HG02884 (cell line): ENCODE data around the gene GPLD1.
A peak's percentile ranks its signal among the peaks of the same experiment; 100 is the strongest.

Experiments
- ATAC-seq: cut with Tn5 transposase; IDR thresholded peaks from one replicate; pipeline ENCODE4 v1.9.1; 2021; ENCODE audit warnings: mild to moderate bottlenecking, moderate library complexity; ENCODE audit not compliant: unreplicated experiment

GPLD1 gene

DNA sequence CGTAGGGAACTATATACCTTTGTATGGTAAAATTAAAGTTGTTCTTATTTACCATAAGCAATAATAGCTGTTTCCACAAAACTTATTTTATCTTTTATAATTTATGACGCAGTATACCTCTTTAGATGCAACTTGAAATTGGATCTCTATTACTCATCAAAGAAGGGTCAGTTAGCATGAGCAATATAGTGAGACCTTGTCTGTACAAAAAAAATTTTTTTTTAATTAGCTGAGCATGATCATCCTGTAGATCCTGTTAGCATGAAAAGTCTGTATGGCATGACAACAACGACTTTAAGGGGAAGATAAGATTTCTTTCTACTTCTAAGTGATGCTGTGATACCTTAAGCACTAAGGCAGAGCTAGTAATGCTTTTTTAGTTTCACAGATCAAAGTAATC is 11.3 kb upstream of the GPLD1 start:
- ATAC-seq: no peak

DNA sequence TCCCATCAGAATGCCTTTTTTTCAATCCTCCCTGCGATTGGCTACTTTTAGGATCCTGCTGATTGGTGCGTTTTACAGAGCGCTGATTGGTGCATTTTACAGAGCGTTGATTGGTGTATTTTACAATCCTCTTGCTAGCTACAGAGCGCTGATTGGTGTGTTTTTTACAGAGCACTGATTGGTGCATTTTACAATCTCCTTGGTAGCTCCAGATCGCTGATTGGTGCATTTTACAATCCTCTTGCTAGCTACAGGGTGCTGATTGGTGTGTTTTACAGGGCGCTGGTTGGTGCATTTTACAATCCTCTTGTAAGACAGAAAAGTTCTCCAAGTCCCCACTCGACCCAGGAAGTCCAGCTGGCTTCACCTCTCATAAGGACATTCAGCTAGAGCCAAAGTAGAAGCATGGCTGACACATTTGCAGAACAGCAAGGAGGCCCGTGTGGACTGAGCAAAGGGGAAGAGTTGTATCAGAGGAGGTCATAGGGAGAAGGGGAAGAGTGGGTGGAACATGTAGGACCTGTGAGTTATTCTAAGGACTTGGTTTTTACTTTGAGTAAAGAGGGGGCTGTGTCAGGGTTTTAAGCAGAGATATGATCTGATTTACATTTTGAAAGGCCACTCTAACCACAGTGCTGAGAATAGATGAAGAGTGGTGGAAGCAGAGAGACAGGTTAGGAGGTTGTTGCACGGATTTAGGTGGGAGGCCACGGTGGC is 8.0 kb upstream of the GPLD1 start:
- ATAC-seq: peak; percentile 40

DNA sequence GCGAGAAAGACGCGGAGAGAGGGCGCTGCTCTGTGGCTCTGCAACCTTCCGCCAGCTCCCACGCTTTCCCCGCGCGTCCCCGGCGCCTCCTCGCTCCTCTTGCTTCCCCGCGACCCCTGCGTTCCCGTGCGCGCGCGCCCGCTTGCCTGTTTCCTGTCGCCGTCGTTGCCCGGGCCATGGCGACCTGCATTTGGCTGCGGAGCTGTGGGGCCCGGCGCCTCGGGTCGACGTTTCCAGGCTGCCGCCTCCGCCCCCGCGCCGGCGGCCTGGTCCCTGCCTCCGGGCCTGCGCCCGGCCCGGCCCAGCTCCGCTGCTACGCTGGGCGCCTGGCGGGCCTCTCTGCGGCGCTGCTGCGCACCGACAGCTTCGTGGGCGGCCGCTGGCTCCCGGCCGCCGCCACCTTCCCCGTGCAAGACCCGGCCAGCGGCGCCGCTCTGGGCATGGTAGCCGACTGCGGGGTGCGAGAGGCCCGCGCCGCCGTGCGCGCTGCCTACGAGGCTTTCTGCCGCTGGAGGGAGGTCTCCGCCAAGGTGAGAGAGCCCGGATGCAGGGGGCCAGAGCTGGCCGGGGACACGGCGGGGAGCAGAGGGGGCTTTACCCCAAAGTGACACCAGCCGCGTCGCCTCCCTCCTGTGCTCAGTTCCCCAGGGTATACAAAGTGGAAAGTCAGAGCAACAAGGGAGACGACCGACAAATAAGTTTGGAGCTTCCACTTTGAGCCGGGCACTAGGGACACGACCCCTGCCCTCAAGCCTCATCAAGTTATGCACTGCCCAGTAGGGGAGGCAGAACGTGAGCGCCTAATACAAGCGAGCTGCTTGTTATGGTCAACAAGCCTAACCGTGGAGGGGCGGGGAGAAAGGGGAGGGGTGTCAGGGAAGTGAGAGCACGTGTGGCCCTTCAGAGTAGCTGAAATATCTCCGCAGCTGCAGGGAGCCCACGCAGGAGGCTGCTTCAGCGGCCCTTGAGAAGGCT is 5.7 kb upstream of the GPLD1 start, which contains the start of gene ALDH5A1:
TSS of gene ALDH5A1 (plus strand) at position 149 of the 975 bp plus-strand sequence. CDS start at position 177, 28 bp downstream.
- ATAC-seq: peak; percentile 48

DNA sequence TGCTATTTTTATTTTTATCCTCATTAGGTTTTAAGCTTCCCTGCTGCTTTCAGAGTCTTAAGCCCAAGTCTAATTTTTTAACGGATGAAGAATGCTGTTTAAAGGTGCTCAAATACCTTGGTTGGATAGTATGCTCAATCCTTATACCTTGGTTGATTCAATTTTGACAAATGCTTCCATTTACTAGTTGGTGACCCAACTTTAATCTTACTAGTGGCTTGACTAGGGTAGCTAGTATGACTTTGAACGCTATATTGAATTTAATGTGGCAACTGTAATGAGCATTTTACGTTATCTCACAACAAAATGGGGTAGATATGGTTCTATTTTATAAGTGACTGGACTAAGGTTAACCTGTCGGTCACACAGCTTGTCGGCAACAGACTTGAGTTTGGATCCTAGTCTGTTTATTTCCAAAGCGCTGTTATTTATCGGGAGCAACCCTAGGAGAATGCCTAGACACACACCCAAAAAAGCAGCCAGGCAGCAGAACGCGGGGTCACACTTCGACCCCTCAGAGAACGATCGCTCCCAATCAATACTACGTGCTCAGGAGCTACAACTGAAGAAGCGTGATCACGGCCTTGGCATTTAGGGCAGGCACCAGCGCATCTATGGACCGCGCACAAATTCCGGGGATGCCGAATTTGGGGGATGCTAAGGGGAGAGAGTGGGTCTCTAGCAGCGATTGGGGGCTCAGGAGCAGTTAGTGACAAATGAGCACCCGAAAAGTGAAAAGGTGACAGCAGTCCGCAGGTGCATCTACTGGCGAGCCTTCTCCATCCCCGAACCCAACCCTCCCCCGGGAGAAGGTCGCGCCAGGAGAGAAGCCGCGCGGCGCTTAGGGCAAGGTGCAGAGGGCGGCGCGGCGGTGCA is 4.8 kb upstream of the GPLD1 start:
- no peak for ATAC-seq

DNA sequence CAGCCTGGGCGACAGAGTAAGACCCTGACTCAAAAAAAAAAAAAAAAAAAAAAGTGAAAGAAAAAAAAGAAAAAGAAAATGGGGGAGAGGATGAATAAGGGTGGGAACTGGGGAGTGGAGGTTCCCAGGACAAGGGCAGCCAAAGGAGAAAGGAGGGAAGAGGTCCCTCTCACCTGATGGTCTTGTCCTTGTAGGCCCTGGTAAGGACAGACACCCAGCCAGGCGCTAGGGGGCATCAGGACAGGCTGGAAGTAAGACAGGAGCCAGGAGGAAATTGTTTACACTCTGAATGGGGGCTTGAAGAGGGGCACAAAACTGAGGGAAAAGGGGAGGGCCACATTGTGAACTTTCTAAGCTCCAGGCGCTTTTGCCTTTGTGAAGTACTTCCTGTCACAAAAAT is 3.1 kb upstream of the GPLD1 start:
- ATAC-seq: no peak

DNA sequence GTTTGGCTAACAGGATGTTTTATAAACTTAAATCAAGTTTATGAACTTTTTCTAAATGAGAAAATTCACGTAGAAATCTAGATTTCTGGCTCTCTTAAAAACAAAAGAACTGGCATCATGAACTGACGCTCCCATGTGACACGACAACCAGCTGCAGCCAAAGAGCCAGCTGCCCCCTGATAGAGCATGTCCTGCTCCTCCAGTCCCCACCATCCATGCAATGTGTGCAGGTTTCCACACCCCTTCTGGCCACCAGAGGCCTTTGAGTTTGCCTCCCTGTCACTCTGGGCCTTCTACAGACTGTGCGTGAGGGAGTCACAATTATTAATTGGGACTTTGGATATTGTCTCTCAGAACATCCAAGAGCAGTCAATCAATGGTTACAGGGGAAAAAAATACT is 1.6 kb upstream of the GPLD1 start:
- ATAC-seq: no peak

DNA sequence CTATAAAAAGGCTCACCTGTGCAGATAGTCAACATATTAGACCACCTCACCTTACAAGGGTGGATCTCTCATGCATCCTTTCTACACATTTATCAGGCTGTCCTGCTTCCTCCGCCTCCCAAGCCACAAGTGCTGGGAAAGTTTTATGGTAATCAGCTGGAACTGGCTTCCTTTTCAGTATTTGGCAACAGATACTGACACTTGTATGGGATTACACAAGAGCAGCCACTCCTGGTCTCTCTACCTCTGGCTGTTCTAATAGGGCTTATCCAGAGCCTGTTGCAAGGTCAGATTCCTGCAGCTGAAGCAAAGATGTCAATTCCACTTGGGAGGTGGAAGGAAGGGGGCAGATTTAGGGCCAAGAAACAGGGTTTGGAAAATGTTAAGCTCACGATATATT is 503 bp upstream of the GPLD1 start:
- no peak for ATAC-seq

DNA sequence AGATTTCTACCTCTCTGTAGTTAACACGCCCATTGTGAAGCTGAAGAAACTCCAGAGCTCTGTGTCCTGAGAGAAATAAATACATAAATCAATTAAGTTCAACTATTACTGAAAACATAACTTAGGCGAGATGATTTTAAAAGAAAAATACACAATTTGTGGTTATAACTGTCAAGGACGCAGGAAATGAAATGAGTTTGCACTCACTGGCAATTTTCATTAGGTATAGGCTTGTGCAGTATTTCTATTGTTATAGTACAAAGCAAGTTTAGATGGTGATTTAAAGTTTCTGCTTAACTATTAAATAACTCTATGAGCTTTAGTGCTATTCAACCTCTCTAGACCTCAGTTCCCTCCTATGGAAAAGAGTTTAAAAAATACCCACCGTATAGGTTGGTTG is 3.3 kb downstream of the GPLD1 start:
- ATAC-seq: no peak

DNA sequence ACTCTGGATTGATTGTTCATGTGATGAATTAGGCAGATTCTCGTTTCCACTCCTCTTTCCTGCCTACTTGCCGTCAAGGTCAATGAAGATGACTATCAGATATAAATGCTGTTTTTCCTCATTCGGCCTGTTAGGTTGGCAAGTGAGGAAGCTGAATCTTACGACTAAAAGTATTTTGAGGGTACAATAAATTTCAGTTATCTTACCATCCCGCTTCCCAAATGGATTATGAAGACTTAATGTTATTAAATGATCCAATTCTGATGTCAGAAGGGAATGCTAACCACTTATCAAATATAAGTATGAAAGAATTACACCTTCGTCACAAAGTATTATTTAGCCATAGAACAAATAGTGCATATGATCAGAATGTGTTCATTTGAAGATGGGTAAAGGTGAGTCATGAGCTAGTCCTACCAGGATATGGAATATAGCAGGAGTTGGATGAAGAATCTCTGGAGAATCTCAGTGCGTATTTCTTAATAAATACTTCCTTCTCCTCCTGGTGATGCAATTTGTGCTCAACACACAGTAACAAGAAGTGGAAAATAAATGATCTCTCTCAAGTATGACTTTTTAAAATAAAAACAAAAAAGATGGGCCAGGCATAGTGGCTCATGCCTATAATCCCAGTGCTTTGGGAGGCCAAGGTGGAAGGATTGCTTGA is 4.6 kb downstream of the GPLD1 start:
- ATAC-seq: no peak

DNA sequence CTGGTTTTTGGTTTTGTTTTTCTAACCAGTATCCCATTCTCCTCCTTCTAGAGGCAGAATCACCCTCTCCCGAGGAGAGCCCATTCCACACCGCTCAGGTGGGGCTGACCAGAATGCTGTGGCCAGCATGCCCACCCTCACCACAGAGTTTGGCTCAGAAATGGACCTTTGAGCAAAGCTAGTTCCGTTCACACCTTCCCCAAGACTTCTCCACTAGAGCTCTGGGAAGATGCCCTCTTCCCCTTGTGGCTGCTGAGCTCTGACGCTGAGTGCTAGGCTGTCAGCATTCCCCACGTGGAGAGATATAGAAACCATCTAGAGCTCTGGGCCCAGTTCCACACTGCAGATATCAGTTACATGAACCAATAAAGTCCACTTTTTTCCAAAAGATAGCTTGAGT is 7.9 kb downstream of the GPLD1 start:
- ATAC-seq: no peak

DNA sequence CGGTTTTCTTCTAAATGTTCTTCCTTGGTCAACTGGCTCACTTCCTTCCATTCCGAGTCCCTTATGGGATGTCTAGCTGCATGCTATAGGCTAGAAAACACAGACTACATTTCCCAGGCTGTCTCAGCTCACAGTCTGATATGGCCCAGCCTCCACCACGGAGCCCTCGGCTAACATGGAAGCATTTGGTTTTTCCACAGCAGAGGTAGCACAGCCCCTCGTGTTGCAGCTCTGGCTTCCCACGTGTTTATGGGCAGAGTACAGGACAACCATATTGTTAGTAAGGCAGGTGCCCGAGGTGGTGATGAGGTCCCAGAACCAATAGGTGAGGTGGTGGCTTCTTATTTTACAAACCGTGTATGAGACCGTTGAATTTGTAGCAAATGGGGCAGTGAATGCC is 8.7 kb downstream of the GPLD1 start:
- no peak for ATAC-seq

DNA sequence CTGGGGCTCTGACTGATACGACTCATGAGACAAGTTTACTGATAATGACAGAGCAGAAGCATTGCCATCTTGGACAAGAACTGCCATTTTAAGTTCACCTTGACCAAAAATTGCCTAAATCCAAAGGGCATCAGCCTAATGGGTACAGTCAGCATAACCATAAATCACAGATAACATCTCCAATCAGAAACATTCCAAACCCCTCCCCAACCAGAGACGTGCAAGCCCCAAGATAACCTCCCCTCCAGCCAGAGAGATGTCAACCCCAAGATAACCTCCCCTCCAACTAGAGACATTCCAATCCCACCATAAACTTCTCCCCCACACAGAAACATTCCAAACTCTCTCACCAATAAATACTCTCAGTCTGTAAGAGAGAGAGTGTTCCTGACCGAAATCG is 10.5 kb downstream of the GPLD1 start:
- no peak for ATAC-seq

DNA sequence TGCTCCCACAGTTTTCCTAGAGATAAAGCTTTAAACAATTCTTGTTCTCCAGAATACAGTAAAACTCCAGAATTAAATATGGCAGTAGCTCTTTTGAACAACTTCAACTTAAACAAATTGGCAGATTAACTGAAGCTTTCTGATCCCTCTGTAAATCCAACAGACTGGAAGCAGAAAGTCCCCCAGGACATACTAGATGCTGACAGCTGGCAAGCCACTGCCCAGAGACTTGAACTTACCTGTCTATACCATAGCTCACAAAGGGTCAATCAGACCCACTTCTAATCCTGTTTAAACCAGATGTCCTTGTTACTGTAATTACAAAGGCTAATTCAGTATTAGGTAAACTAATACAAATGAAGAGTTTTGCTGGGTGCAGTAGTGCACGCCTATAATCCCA is 12.3 kb downstream of the GPLD1 start:
- ATAC-seq: no peak

DNA sequence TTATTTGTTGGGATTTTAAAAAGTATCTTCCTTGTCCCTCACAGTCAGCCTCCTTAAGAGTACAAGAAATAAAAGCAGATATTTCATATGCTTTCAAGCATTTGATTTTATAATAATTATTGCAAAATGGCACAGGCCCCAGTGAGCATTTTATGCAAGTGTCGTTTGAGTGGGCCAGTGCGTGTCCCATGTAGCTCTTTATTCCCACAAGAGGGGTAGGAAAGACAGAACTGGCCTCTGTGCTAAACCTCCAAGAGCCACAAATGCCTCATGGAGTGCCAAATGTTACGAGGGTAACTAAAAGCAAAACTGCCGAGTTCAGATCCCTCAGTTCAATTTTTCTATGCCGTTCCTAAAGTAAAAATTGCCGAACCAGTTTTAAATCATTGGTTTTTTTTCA is 12.7 kb downstream of the GPLD1 start:
- ATAC-seq: no peak

DNA sequence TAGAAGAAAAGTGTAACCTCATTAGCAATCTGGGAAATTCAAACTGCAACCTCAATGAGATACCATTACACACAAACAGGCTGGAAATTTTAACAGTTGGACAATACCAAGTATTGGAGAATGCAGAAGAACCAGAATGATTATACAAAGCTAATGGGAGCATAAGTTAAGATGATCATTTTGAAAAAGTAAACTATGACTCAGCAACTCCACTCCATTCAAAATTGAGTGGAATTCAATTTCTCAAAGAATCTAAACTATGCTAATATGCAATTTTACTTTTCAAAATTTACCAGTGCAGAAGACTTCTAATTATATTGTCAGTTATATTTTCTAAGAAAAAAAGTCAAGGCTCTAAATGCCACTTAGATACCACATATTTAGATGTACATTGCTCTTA is 17.2 kb downstream of the GPLD1 start:
- ATAC-seq: no peak

DNA sequence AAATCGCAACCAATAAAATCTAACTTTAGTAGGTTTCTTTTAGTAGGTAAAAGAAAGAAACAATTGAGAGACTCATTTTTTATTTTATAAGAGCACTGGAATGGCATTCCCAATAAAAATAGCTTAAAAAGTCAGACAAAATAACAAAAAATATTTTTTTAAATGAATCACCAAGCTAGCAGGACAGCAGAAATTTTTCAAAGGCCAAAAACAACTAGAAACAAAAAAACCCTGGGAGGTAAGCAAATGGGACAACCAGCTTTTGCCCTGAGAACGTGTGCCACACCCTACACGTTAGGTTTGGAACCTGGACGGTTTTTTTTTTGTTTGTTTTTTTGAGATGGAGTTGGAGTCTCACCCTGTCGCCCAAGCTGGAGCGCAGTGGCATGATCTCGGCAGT is 19.6 kb downstream of the GPLD1 start:
- no peak for ATAC-seq

DNA sequence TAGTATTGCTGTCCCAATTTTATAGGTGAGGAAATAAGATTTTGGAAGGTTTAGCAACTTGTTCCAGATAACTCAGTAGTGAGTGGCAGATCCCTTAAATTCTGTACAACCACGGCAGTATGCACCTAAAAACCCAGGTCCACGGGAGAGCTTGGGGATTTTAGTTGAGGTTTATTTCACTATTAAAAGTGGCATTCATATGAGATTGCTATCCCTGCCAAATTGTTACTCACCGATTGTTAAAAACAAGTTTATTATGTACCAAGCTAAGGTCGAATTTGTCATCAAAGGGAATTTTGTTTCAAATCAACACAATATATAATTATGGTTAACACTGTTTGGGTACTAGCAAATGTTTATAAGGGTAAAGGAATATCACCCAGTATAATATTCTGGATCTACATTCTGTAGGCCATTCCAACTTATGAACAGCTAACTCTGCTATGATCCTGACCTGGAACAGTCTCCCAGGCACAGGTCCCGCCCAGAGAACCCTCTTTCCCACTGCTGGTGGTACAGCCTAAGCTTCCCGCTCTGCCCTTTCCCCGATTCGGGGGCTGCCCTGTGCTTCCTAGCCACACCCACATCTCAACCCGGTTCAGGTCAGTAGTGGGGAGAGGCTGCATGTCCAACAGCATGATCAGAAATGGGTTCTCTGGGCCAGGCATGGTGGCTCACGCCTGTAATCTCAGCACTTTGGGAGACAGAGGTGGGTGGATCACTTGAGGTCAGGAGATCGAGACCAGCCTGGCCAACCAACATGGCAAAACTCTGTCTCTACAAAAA is 24.9 kb downstream of the GPLD1 start:
- ATAC-seq: no peak

DNA sequence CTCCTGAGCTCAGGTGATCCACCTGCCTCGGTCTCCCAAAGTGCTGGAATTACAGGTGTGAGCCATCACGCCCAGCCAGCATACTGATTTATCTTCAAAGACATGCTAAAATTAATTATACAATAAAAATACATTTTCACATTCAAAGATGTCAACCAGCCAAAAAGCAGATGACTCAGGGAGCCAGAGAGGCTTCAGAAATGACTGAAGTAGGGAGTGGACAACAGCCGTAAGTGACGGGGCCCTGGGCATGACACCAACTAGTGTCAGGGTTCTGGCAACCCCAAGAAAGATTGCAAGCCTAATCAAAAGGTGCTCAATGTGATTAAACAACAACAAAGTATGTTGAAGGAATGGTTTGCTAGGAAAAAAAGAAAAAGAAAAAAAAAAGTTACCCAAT is 28.4 kb downstream of the GPLD1 start:
- ATAC-seq: no peak

DNA sequence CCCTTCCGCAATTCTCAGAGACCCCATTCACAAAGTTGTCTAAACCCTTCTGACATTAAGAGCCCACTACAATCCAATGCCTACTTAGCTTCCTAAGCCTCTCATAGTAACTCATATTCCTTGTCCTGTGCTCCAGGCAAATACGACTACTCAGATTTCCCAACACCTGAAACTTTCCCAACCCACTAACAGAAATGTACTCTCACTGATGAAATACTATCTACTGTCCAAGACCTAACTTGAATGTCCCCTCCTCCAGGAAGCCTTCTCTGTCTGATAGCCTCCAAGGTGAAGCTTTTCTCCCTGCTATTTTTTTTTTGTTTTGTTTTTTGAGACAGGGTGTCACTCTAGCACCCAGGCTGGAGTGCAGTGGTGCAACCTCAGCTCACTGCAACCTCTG is 30.4 kb downstream of the GPLD1 start:
- ATAC-seq: no peak

DNA sequence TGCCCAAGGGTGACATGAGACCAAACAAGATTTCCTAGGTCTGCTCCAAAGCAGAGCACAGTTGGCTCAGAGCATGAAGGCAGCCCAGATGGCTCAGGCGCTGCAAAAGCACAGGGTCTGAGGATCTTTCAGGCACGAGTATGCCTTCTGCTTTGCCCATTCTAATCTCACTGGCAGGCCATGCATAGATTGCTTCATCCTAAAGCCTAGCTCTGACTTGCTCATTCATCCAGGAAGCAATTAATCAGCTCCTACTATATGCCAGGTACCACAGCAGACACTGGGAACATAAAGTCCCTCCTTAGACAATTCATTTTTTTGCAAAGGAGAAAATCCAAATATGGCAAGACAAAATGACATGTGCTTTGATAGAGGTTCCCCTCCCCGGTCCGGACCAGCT is 31.2 kb downstream of the GPLD1 start:
- ATAC-seq: no peak
